Upper lobe of left lung (tissue), 6 donors: Measurements from ENCODE around the gene ZDHHC4. TPM values are rescaled to one million over a fixed set of nuclear protein-coding genes. Genes with fewer than 3 reads are reported as not detected.
"Not testable (repeated sequence)": the region's sequence is repeated elsewhere in the genome, so short reads cannot be mapped to it uniquely, and the experiment has no call there.

Experiments
- ATAC-seq, 2 donors: fragments of 200-7000 bp; cut with Tn5 transposase; one replicate each; pipeline ENCODE4 v1.9.1; 2022; ENCODE audit warnings: mild to moderate bottlenecking in 2 of 2, moderate library complexity in 2 of 2; ENCODE audit not compliant: low FRiP score in 2 of 2
- DNase-seq, 2 donors: peaks; one replicate each; pipeline ENCODE4 v3.0.0-alpha.2; 2019 to 2020
- H3K27ac ChIP-seq, 4 donors: fragments of 200-600 bp; sonication (generic); one replicate each; pipeline ENCODE4 v1.5.1; 2016 to 2019
- H3K27me3 ChIP-seq, 4 donors: fragments of 200-600 bp; sonication (generic); one replicate each; pipeline ENCODE4 v1.5.1; 2017 to 2019
- H3K36me3 ChIP-seq, 4 donors: fragments of 200-600 bp; sonication (generic); one replicate each; pipeline ENCODE4 v1.5.1; 2016 to 2019
- H3K4me1 ChIP-seq, 4 donors: fragments of 200-600 bp; sonication (generic); one replicate each; pipeline ENCODE4 v1.5.1; 2018 to 2019
- H3K4me3 ChIP-seq, 4 donors: fragments of 200-600 bp; sonication (generic); one replicate each; pipeline ENCODE4 v1.5.1; 2017 to 2019; ENCODE audit warnings: mild to moderate bottlenecking in 2 of 4, moderate library complexity in 1 of 4
- H3K9me3 ChIP-seq, 4 donors: fragments of 200-600 bp; sonication (generic); one replicate each; pipeline ENCODE4 v1.5.1; 2018 to 2019
- EP300 ChIP-seq, 4 donors: sonication (generic); formaldehyde crosslinking; IDR thresholded peaks; one replicate each; pipeline ENCODE4 v1.5.1; 2017; ENCODE audit warnings: antibody characterized with exemption in 4 of 4, control low read depth in 2 of 4
- POLR2A ChIP-seq, 4 donors: fragments of 450-650 bp; IDR thresholded peaks; one replicate each; pipeline ENCODE4 v1.5.1; 2016 to 2017; ENCODE audit warnings: antibody characterized with exemption in 4 of 4, mild to moderate bottlenecking in 2 of 4
- POLR2AphosphoS5 ChIP-seq, 2 donors: sonication (generic); formaldehyde crosslinking; IDR thresholded peaks; one replicate each; pipeline ENCODE4 v1.5.1; 2017; ENCODE audit warnings: antibody characterized with exemption in 2 of 2
- WGBS, 2 donors: methylation state at CpG; one replicate each; pipeline ENCODE4 v1.1.5; 2017 to 2018; 5-methylcytosine and 5-hydroxymethylcytosine counted together
- total RNA-seq, 6 donors: library from RNA; depleted of rRNA in 4 of 6; stranded (reverse); fragments of >200 nt in 4 of 6; gene quantifications; one replicate each; pipeline versions ENCODE4 v1.1.0 to v1.2.1, GENCODE V29; 2016 to 2021
- TF ChIP-seq, protein P1 (sequence below), 6 experiments: fragments of 450-650 bp in 4 of 6; fragments of 200-600 bp in 2 of 6; sonication (generic) in 2 of 6; IDR thresholded peaks; one replicate each; pipeline ENCODE4 v1.5.1; 2016 to 2019; ENCODE audit warnings: antibody characterized with exemption in 6 of 6
- donor health status: DM: no; HTN: no; CAD: no; lungs with moderate emphysema.
- donor health status: DM: no; HTN: yes; CAD: no; lungs with severe emphysema.

ZDHHC4 gene
- total RNA-seq, 6 donors from 2014 or later: 24.2 to 57.9 (median 48.4) TPM

DNA sequence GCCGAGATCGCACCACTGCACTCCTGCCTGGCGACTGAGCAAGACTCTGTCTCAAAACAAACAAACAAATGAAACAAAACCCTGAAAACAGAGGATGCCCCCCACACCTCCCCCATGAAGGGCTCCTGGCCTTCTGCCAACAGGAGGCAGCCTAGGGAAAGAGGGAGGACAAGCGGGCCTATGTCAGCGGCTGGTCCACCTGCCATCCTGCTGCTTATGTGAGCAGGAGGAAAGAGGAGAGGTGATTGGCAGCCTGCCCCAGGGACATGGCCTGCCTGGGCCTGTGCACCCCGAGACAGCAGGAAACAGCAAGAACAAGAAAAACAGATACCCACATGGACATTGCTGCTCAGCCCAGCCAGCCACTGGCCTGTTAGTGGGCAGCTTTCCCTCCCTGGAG, 50.8 kb downstream of the ZDHHC4 start:
- no peak for ATAC-seq

GRCh38 chr7:6630007-6630849, 53.0 kb downstream of the ZDHHC4 start:
- 72 to 73% methylated on average over 8 to 10 of the region's 11 CpGs for WGBS, 2 donors
- H3K27me3 ChIP-seq: no peaks in the 10 kb centered on the region
- DNase-seq (no peak), ATAC-seq (no peak)
- no peaks in the 10 kb centered on the region for H3K4me1 ChIP-seq
- no peak overlapping the region for H3K4me3 ChIP-seq
- H3K9me3 ChIP-seq: no peaks in the 10 kb centered on the region
- no peak overlapping the region for H3K27ac ChIP-seq
- no peak for TF ChIP-seq POLR2A (IDR thresholded peaks at IDR 0.05)
- H3K36me3 ChIP-seq: no peaks in the 10 kb centered on the region

More for the DNA sequence above, 50.8 kb downstream of the ZDHHC4 start:
- Histone ChIP-seq H3K9me3 (no peaks in the 10 kb centered on the region), H3K27me3 (no peaks in the 10 kb centered on the region), H3K4me1 (peaks cover 0 to 6% (median 0%) of the 10 kb centered on the region in 4 donors), H3K4me3 (no peak overlapping the region), H3K27ac (no peak overlapping the region), H3K36me3 (peaks cover 0 to 10% (median 4%) of the 10 kb centered on the region in 4 donors)
- 85 to 89% methylated on average over 6 of the region's 6 CpGs for WGBS, 2 donors
- TF ChIP-seq EP300 (IDR thresholded peaks at IDR 0.05): no peak
- no peak for TF ChIP-seq POLR2AphosphoS5 (IDR thresholded peaks at IDR 0.05)
- TF ChIP-seq, protein P1, sequence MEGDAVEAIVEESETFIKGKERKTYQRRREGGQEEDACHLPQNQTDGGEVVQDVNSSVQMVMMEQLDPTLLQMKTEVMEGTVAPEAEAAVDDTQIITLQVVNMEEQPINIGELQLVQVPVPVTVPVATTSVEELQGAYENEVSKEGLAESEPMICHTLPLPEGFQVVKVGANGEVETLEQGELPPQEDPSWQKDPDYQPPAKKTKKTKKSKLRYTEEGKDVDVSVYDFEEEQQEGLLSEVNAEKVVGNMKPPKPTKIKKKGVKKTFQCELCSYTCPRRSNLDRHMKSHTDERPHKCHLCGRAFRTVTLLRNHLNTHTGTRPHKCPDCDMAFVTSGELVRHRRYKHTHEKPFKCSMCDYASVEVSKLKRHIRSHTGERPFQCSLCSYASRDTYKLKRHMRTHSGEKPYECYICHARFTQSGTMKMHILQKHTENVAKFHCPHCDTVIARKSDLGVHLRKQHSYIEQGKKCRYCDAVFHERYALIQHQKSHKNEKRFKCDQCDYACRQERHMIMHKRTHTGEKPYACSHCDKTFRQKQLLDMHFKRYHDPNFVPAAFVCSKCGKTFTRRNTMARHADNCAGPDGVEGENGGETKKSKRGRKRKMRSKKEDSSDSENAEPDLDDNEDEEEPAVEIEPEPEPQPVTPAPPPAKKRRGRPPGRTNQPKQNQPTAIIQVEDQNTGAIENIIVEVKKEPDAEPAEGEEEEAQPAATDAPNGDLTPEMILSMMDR (IDR thresholded peaks at IDR 0.05): no peak
- no peak for TF ChIP-seq POLR2A (IDR thresholded peaks at IDR 0.05)
- no peak for DNase-seq

GRCh38 chr7:6631605-6632004, 54.4 kb downstream of the ZDHHC4 start:
- TF ChIP-seq POLR2A (IDR thresholded peaks at IDR 0.05) (no peak), POLR2AphosphoS5 (IDR thresholded peaks at IDR 0.05) (no peak), EP300 (IDR thresholded peaks at IDR 0.05) (no peak)
- TF ChIP-seq, protein P1 (IDR thresholded peaks at IDR 0.05): no peak
- Histone ChIP-seq H3K9me3 (no peaks in the 10 kb centered on the region), H3K36me3 (no peaks in the 10 kb centered on the region), H3K4me1 (peaks cover 4 to 10% (median 5%) of the 10 kb centered on the region in 4 donors), H3K27me3 (no peaks in the 10 kb centered on the region), H3K27ac (no peak overlapping the region), H3K4me3 (no peak overlapping the region)
- no peak for ATAC-seq
- no peak for DNase-seq
- 75 to 80% methylated on average over 5 to 7 of the region's 7 CpGs for WGBS, 2 donors

DNA sequence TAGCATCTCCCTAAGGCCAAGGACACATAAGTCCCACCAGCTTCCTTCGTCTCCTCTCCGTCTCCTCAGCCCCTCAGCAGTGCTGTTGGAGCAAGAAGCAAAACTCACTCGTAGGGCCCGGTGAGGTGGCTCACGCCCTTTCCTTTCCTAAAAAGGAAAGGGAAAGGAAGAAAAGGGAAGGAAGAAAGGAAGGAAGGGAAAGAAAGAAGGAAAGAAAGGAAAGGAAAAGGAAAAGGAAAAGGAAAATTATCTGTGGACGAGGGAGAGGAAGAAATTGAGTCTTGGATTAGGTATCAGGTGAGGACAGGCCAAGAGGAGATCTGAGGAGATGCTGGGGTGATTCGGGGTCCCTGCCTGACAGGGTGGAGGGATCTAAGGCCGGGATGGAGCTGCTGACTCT, 56.8 kb downstream of the ZDHHC4 start:
- TF ChIP-seq EP300 (IDR thresholded peaks at IDR 0.05) (no peak), POLR2A (IDR thresholded peaks at IDR 0.05) (no peak), POLR2AphosphoS5 (IDR thresholded peaks at IDR 0.05) (no peak)
- TF ChIP-seq, protein P1 (IDR thresholded peaks at IDR 0.05): no peak
- ATAC-seq (no peak), DNase-seq (no peak)
- Histone ChIP-seq H3K4me1 (peaks cover 16 to 24% (median 20%) of the 10 kb centered on the region in 4 donors), H3K27ac (peak overlapping the region in 1 of 4 donors; percentile 18), H3K27me3 (no peaks in the 10 kb centered on the region), H3K36me3 (no peaks in the 10 kb centered on the region), H3K4me3 (no peak overlapping the region), H3K9me3 (no peaks in the 10 kb centered on the region)
- 75 to 80% methylated on average over 8 of the region's 8 CpGs for WGBS, 2 donors

DNA sequence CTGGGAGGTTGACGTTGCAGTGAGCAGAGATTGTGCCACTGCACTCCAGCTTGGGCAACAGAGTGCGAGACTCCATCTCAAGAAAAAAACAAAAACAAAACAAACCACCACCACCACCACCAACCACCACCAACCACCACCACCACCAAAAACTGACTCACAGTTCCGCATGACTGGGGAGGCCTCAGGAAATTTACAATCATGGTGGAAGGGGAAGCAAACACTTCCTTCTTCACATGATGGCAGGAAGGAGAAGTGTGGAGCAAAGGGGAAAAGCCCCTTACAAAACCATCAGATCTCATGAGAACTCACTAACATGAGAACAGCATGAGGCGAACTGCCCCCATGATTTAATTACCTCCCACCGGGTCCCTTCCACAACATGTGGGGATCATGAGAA, 57.7 kb downstream of the ZDHHC4 start:
- peak overlapping the region; percentile 58 to 74 (median 70) for H3K27ac ChIP-seq
- 73 to 75% methylated on average over 5 of the region's 5 CpGs for WGBS, 2 donors
- peak in 1 of 2 donors; percentile 41 for DNase-seq
- H3K4me3 ChIP-seq, ATAC-seq, H3K36me3 ChIP-seq, H3K27me3 ChIP-seq, H3K9me3 ChIP-seq: not testable (repeated sequence)
- H3K4me1 ChIP-seq: peaks cover 21 to 33% (median 28%) of the 10 kb centered on the region in 4 donors
